ENCODE results near the gene NFILZ.
A peak's percentile ranks its signal among the peaks of the same experiment; 100 is the strongest.

The NFILZ gene

DNA sequence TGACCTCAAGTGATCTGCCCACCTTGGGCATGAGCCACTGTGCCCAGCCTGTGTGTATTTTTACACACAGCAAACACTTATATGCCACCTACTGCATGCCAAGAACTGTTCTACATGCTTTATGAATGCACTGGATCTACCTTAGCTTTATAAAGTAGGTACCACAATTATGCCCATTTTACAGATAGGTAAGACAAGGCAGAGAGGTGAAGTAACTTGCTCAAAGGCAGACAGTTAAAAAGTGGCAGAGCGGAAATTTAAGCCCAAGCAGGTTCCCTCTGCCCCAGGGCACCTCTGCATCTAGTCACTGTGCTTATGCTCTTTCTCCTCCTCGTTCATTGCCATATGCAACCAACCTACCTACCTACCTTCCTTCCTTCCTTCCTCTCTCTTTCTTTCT, 30.4 kb upstream of the NFILZ start:
- 94 to 97% methylated on average over 2 of the region's 2 CpGs for WGBS, 2 experiments (ENCODE audit: insufficient coverage in 2 of 2)

DNA sequence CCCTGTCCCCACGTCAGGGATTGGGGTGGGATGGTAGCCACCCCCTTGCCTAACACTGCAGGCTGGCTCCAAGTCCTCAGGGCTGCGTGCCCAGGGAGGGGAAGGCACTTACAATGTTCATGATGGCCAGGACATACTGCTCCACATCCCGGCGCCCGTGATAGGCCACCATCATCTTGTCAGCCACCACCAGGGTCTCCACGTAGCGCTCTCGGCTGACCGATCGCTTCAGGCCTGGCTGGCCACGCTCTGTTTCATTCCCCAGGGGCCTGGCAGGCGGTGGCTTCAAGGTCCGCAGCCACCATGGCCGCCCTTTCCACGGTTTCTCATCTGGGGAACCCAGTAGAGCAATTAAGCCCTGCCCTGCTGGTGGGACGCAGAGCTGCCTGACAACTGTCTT, 29.6 kb upstream of the NFILZ start:
- H3K4me3 ChIP-seq (ENCODE audit: extremely low read depth, insufficient read depth, low read length, poor library complexity, severe bottlenecking): no peak overlapping the region
- H3K36me3 ChIP-seq (ENCODE audit: control insufficient read depth, insufficient read depth, low read length): peaks cover 86% of the 10 kb centered on the region
- 95 to 98% methylated on average over 16 of the region's 16 CpGs for WGBS, 2 experiments (ENCODE audit: insufficient coverage in 2 of 2)
- H3K9me3 ChIP-seq (ENCODE audit: control insufficient read depth, low read length): peaks cover 7% of the 10 kb centered on the region
- no peak overlapping the region for H3K27ac ChIP-seq (ENCODE audit: low read depth, low read length, severe bottlenecking)
- H3K4me1 ChIP-seq (ENCODE audit: control insufficient read depth, insufficient read depth, low read length, poor library complexity, severe bottlenecking): no peaks in the 10 kb centered on the region

More for the DNA sequence above, 30.4 kb upstream of the NFILZ start:
- Histone ChIP-seq H3K4me3 (ENCODE audit: extremely low read depth, insufficient read depth, low read length, poor library complexity, severe bottlenecking) (no peak overlapping the region), H3K36me3 (ENCODE audit: control insufficient read depth, insufficient read depth, low read length) (peaks cover 83% of the 10 kb centered on the region), H3K9me3 (ENCODE audit: control insufficient read depth, low read length) (peaks cover 6% of the 10 kb centered on the region), H3K4me1 (ENCODE audit: control insufficient read depth, insufficient read depth, low read length, poor library complexity, severe bottlenecking) (no peaks in the 10 kb centered on the region), H3K27ac (ENCODE audit: low read depth, low read length, severe bottlenecking) (no peak overlapping the region)

DNA sequence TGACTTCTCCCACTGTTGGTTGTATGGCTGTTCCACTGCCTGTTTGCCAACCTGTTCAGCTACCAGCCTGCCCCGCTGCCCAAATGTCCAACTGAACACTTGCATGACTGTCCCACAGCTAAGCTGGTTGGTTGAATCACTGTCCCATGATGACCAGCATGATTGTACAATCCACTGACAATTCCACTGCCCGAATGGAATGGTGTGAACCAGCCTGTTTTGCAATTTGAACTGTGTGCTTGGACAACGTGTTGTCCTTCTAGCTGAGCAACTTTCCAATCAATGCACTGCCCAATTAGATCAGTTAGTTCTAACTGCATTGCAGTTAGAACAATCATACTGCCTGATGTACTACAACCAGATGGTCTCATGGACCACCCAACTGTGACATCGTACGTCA, 28.6 kb upstream of the NFILZ start:
- Histone ChIP-seq H3K4me1 (ENCODE audit: control insufficient read depth, insufficient read depth, low read length, poor library complexity, severe bottlenecking) (no peaks in the 10 kb centered on the region), H3K36me3 (ENCODE audit: control insufficient read depth, insufficient read depth, low read length) (peaks cover 87% of the 10 kb centered on the region), H3K27ac (ENCODE audit: low read depth, low read length, severe bottlenecking) (no peak overlapping the region), H3K4me3 (ENCODE audit: extremely low read depth, insufficient read depth, low read length, poor library complexity, severe bottlenecking) (no peak overlapping the region), H3K9me3 (ENCODE audit: control insufficient read depth, low read length) (peaks cover 7% of the 10 kb centered on the region)
- 97 to 100% methylated on average over 5 of the region's 5 CpGs for WGBS, 2 experiments (ENCODE audit: insufficient coverage in 2 of 2)

DNA sequence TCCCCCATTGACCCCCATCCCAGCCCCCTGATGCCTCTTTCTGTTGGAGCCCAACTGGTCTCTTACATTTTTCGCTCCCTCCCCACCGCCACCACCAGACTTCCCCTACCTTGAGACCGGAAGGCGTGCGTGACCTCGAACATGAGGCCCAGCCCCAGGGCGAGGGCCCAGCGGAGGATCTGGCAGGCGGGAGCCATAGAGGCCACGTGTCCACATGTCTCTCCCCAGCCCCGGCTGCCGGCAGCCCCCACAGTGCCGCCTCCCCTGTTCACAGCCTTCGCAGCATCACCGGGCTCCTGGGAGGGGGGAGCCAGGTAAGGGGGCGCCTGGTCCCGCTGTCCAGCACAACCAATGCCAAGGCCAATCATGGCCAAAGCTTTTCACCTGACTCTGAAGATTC, 24.9 kb upstream of the NFILZ start:
- Histone ChIP-seq H3K27ac (ENCODE audit: low read depth, low read length, severe bottlenecking) (no peak overlapping the region), H3K36me3 (ENCODE audit: control insufficient read depth, insufficient read depth, low read length) (peaks cover 78% of the 10 kb centered on the region), H3K4me1 (ENCODE audit: control insufficient read depth, insufficient read depth, low read length, poor library complexity, severe bottlenecking) (peaks cover 8% of the 10 kb centered on the region), H3K9me3 (ENCODE audit: control insufficient read depth, low read length) (peaks cover 7% of the 10 kb centered on the region), H3K4me3 (ENCODE audit: extremely low read depth, insufficient read depth, low read length, poor library complexity, severe bottlenecking) (no peak overlapping the region)
- 90 to 96% methylated on average over 5 to 11 of the region's 17 CpGs for WGBS, 2 experiments (ENCODE audit: insufficient coverage in 2 of 2)

DNA sequence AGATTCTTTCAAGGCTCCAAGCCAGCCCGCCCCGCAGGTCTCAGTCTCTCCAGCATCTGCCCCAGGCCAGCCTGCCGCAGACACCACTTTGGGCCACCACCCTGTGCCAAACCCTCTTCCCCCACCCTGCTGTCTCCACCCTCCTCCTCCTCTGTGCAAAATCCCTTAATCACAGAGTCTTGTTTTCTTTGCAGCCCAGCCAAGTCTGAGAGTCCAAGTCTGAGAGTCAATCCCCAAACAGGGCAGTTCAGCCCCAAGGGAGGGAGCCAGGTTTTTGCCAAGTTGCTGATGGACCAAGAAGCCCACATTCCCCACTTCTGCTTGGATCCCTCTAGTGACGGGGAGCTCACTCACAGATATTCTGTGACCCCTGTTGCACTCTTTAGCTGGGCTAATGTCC, 23.0 kb upstream of the NFILZ start:
- Histone ChIP-seq H3K4me1 (ENCODE audit: control insufficient read depth, insufficient read depth, low read length, poor library complexity, severe bottlenecking) (peaks cover 11% of the 10 kb centered on the region), H3K36me3 (ENCODE audit: control insufficient read depth, insufficient read depth, low read length) (peaks cover 61% of the 10 kb centered on the region), H3K27ac (ENCODE audit: low read depth, low read length, severe bottlenecking) (no peak overlapping the region), H3K4me3 (ENCODE audit: extremely low read depth, insufficient read depth, low read length, poor library complexity, severe bottlenecking) (no peak overlapping the region), H3K9me3 (ENCODE audit: control insufficient read depth, low read length) (peaks cover 7% of the 10 kb centered on the region)
- 92 to 95% methylated on average over 4 of the region's 4 CpGs for WGBS, 2 experiments (ENCODE audit: insufficient coverage in 2 of 2)

DNA sequence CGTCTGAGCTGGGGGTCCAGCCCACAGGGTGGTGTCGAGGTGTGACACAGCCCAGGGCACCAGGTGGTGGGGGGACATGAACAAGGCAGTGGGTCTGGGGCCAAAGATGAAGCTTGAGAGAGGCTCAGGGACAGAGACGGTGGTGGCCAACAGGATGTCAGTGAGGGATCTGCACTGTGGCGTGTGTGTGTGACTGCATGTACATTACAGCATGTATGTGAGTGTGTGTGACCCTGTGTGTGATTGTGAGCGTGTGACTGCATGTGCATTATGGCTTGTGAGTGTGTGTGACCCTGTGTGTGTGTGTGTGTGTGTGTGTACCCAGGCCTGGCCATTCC, 21.5 kb upstream of the NFILZ start:
- peaks cover 7% of the 10 kb centered on the region for H3K9me3 ChIP-seq (ENCODE audit: control insufficient read depth, low read length)
- H3K4me1 ChIP-seq (ENCODE audit: control insufficient read depth, insufficient read depth, low read length, poor library complexity, severe bottlenecking): peaks cover 11% of the 10 kb centered on the region
- peaks cover 47% of the 10 kb centered on the region for H3K36me3 ChIP-seq (ENCODE audit: control insufficient read depth, insufficient read depth, low read length)
- H3K4me3 ChIP-seq (ENCODE audit: extremely low read depth, insufficient read depth, low read length, poor library complexity, severe bottlenecking): peak overlapping the region; percentile 72
- peak overlapping the region; percentile 91 for H3K27ac ChIP-seq (ENCODE audit: low read depth, low read length, severe bottlenecking)
- 49 to 69% methylated on average over 3 to 5 of the region's 5 CpGs for WGBS, 2 experiments (ENCODE audit: insufficient coverage in 2 of 2)

DNA sequence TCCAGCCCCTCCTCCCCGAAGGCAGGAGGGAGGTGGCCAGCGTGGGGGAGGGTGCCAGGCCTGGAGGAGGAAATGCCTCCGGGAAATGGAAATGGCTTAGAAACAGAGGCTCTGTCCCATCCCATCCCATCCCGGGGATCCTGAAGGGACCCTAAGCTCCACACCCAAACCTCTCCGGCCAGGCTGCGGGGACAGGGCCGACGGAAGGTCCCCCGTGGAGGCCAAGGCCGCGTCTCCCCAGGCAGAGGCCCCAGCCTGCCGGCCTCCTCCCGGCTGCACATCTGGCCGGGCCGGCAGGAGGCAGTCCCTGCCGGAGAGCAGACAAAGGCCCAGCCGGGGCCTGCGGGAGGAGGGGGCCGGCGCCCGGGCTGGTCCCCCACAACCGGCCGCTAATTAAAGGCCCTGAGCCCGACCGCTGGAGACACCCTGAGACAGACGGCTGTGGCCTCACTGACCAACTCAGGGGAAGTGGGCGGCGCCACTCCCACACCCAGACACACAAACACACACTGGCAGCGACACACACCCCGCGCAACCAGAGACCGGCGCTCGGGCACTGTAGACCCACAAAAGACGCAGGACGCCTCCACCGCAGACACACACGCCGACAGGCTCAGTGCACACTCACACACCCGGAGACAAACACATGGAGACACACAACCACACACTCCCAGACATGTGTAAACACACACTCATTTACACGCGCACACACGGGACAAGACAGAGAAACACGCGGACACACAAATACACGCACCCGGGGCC, 21.0 kb upstream of the NFILZ start:
- peak overlapping the region; percentile 72 for H3K4me3 ChIP-seq (ENCODE audit: extremely low read depth, insufficient read depth, low read length, poor library complexity, severe bottlenecking)
- peak overlapping the region; percentile 91 for H3K27ac ChIP-seq (ENCODE audit: low read depth, low read length, severe bottlenecking)
- 0% methylated on average over 29 to 33 of the region's 47 CpGs for WGBS, 2 experiments (ENCODE audit: insufficient coverage in 2 of 2)
- peaks cover 42% of the 10 kb centered on the region for H3K36me3 ChIP-seq (ENCODE audit: control insufficient read depth, insufficient read depth, low read length)
- H3K4me1 ChIP-seq (ENCODE audit: control insufficient read depth, insufficient read depth, low read length, poor library complexity, severe bottlenecking): peaks cover 11% of the 10 kb centered on the region
- H3K9me3 ChIP-seq (ENCODE audit: control insufficient read depth, low read length): peaks cover 7% of the 10 kb centered on the region

DNA sequence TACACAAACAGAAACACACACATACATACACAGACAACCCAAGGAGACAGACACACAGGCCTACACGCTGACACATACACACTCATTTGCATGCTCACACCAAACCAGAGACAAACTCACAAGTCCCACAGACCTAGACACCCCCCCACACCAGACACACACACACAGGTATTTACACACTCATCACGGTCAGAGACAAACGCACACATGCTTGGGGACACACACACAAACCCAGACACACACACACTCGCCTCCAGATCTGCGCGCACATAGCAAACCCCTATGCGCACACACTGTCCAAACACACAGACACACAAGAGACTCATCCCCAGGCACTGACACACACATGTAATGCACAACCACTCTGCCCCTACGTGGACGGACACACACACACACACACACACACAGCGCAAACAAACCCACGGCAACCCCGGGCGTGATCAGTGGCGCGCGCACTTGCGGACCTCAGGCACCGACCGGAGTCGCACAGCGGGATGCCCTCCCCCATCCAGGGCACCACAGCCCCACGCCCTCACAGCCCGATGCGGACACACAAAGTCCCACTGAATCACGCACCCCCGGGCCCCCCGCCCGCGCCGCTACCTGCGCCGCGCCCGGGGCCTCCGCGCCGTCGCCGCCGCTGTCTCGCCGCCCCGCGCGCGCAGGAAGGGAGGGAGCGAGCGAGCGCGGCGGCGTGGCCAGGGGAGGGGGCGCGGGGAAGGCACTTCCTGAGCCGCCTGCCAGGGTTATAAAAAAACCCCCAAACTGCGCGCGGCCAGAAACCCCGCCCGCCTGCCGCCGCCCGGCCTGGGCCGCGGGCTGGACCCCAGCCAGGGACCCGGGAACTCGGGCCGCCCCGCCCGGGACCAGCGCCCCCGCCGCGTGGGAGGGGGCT, 20.1 kb upstream of the NFILZ start, which contains the start of gene ADAMTS10:
TSS of gene ADAMTS10 (minus strand) at position 675 of the 895 bp plus-strand sequence. CDS start 5,005 bp downstream, outside the sequence.
- H3K9me3 ChIP-seq (ENCODE audit: control insufficient read depth, low read length): no peaks in the 10 kb centered on the region
- 0% methylated on average over 24 to 43 of the region's 74 CpGs for whole genome bisulfite sequencing, 2 experiments (ENCODE audit: insufficient coverage in 2 of 2)
- H3K27ac ChIP-seq (ENCODE audit: low read depth, low read length, severe bottlenecking): peak within 1 kb of the TSS; percentile 91
- peak within 1 kb of the TSS; percentile 72 for H3K4me3 ChIP-seq (ENCODE audit: extremely low read depth, insufficient read depth, low read length, poor library complexity, severe bottlenecking)
- H3K36me3 ChIP-seq (ENCODE audit: control insufficient read depth, insufficient read depth, low read length): peaks cover 34% of the 10 kb centered on the region
- H3K4me1 ChIP-seq (ENCODE audit: control insufficient read depth, insufficient read depth, low read length, poor library complexity, severe bottlenecking): peaks cover 11% of the 10 kb centered on the region

DNA sequence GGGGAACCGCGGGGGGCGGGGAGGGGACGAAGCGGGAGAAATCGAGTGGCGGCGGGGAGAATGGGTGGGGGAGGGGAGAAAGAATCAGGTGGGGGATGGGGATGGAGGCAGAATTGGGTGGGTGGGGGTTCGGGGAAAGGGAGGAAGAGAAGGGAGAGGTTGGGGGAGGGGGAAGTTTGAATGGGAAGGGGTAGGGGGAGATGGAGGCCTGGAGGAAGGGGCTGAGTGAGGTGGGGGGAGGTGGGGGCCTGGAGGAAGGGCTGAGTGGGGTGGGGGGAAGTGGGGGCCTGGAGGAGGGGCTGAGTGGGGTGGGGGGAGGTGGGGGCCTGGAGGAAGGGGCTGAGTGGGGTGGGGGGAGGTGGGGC, 19.5 kb upstream of the NFILZ start:
- Histone ChIP-seq H3K27ac (ENCODE audit: low read depth, low read length, severe bottlenecking) (peak overlapping the region; percentile 91), H3K4me3 (ENCODE audit: extremely low read depth, insufficient read depth, low read length, poor library complexity, severe bottlenecking) (peak overlapping the region; percentile 72), H3K9me3 (ENCODE audit: control insufficient read depth, low read length) (no peaks in the 10 kb centered on the region), H3K36me3 (ENCODE audit: control insufficient read depth, insufficient read depth, low read length) (peaks cover 28% of the 10 kb centered on the region), H3K4me1 (ENCODE audit: control insufficient read depth, insufficient read depth, low read length, poor library complexity, severe bottlenecking) (peaks cover 11% of the 10 kb centered on the region)
- no CpG with 5 or more reads among the region's 9 CpGs for WGBS, 2 experiments (ENCODE audit: insufficient coverage in 2 of 2)

DNA sequence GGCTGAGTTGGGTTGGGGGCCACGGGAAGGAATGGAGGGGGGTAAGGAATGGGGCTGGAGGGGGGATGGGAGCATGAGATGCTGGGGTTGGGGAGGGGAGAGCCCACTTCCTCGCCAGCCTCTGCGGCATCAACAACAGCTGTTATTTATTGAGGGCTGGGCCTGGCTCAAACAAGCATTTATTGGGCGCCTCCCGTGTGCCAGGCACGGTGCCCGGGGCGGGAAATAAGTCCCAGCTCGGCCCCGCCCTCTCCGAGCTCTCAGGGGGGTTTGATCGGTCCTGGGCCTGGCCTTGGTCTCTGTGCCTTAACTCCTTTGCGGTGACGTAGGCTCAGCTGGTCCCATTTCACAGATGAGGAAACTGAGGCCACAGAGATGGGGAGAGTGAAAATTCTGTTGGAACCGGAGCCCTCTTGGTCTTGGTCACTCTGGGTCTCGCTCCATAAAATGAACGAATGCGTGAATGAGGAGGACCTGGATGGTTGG, 19.0 kb upstream of the NFILZ start:
- 39 to 52% methylated on average over 13 to 18 of the region's 18 CpGs for WGBS, 2 experiments (ENCODE audit: insufficient coverage in 2 of 2)
- Histone ChIP-seq H3K36me3 (ENCODE audit: control insufficient read depth, insufficient read depth, low read length) (peaks cover 22% of the 10 kb centered on the region), H3K4me1 (ENCODE audit: control insufficient read depth, insufficient read depth, low read length, poor library complexity, severe bottlenecking) (peaks cover 11% of the 10 kb centered on the region), H3K27ac (ENCODE audit: low read depth, low read length, severe bottlenecking) (no peak overlapping the region), H3K4me3 (ENCODE audit: extremely low read depth, insufficient read depth, low read length, poor library complexity, severe bottlenecking) (no peak overlapping the region), H3K9me3 (ENCODE audit: control insufficient read depth, low read length) (no peaks in the 10 kb centered on the region)
